Left renal pelvis (tissue), 4 donors: Measurements from ENCODE around the gene SYT1. TPM values are rescaled to one million over a fixed set of nuclear protein-coding genes. Genes with fewer than 3 reads are reported as not detected.

Source experiments
- DNase-seq, 4 donors: peaks; one replicate each; pipeline ENCODE4 v3.0.0-alpha.2; 2013; ENCODE audit warnings: low read depth in 4 of 4, low spot score in 3 of 4
- polyA plus RNA-seq, 4 donors: library from polyadenylated mRNA; unstranded; fragments of 120-200 nt; gene quantifications; one replicate each; pipeline ENCODE4 v1.2.1, GENCODE V29; 2013; ENCODE audit not compliant: insufficient read length in 4 of 4

Gene SYT1
- polyA plus RNA-seq, 4 donors: 18.1 to 54.2 (median 26.3) TPM

DNA sequence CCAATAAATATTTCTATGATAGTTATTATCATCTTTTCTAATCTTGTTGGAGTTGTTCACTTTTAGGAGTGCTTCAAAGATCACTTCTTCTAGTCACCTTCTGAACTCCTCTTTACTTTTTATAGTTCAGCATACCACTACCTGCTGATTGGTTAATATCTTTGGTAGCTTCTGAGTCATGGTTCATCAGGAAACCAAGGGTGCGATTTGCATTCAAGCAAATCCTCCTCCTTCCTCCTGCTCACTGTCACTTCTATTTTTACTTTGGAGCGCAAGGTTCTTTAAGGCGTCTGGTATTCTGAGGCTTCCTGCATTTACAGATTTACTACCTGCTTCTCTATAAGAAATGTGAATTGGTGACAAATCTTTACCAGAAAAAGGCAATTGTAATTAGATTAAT is 24.0 kb downstream of the SYT1 start:
- no peak for DNase-seq

DNA sequence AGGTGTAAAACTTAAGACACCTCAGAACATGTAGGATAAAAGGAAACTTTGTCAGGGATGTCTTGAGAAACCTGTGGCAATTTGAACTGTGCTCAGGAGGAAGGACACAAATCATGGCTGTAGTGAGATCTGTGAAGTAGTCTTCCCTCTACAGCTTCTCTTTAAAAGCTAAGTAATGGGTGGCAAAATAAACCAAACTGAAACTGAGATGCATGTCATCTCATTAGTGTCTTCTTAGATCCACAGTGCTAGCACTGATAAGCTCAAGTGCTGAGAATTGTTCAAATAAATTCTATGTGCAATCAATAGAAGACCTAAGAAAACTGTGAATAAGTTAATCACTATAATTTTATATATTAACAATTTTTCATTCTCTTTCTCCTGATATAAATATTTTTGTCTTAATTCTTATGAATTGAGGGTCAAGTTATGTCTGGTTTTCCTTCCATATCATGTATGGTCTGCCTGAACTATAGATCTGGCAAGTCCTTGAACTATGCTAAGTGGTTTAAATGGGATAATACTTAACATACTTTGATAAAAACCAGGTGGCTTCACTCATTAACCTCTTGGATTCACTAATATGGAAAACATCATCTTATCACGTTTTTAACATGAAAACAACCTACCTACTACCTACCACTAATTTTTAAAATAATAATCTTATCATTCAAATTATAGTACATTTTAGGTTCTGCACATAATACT is 27.2 kb downstream of the SYT1 start:
- no peak for DNase-seq

DNA sequence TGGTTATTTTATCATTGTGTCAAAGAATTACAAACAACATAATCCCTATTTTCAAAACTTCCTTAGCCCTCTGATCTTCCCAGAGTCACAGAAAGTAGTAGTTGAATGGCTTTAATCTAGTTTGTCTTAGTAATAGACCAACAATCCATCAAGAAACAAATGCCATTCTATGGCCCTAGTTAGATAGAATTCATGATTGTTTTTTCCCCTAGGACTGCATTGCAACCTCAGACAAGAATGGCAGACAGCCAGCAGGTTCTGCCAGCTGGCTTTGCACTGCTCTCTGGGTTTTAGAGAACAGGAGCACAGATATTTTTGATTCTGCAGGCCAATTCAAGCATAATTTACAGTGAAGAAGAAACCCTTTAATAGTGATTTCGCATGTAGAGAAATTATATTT is 33.8 kb downstream of the SYT1 start:
- no peak for DNase-seq

DNA sequence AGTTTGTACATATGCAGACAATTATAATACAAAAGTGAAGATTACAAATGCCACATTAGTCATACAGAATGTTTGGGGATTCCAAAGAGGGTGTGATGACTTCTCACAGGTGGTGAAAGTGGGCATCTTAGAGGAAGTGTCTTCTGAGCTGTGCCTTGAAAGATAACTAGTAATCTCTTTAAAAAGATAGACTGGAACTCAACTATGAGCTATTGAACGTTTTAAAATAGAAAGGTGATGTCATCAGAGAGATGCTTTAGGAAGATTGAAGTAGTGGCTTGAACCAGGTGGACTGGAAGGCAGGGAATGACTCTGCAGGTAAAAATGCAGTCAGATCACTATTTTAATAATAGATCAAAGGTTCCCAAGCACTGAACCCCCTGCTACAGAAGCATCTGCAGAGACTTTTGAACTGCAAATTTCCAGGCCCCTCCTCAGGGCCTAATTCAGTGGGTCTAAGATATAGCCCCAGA is 50.3 kb downstream of the SYT1 start:
- no peak for DNase-seq

- DNase-seq: no peak
Observed at GRCh38 chr12:78916845-78917480, 52.4 kb downstream of the SYT1 start.

- no peak for DNase-seq
Observed at GRCh38 chr12:78917513-78917912, 52.9 kb downstream of the SYT1 start.

GRCh38 chr12:78918268-78918667 is 53.7 kb downstream of the SYT1 start:
- DNase-seq: no peak

DNA sequence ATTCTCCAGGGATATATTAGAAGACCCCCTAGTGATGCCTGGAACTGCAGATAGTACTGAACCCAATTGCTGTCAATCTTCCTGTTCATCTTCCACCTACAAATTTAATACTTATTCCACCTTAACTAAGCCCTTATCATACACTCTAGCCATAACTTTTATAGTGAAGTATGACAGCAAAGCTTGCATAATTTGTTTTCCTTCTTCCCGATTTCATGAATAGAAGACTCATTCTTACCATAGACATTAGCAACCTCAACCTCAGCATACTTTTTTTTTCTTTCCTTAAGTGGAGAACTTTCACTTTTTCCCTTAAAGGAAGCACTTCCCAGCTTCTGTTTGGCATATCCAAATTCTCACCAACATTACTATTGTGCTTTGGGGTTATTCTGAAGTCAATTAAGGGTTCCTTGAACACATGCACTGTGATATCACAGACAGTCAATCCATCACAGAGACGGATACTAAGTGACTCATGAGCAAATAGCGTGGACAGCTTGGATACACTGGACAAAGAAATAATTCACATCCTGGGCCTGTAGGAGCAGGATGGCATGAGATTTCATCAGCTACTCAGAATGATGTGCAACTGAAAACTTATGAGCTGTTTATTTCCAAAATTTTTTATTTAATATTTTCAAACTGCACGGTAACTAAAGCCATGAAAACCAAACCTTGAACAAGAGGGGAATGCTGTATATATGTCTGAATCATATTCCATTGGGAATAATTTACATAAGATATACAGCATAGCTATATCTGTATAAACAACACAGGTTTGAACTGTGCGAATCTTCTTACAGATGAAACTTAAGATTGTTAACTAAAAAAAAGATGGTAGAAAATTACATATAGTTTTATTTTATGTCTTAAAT is 63.9 kb downstream of the SYT1 start:
- no peak for DNase-seq

DNA sequence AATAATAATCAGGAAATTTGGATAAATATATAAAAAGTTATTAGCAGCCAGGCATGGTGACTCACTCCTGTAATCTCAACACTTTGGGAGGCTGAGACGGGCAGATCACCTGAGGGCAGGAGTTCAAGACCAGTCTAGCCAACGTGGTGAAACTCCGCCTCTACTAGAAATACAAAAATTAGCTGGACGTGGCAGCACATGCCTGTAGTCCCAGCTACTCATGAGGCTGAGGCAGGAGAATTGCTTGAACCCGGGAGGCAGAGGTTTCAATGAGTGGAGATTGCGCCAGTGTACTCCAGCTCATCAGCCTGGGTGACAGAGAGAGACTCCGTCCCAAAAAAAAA is 64.5 kb downstream of the SYT1 start:
- no peak for DNase-seq

DNA sequence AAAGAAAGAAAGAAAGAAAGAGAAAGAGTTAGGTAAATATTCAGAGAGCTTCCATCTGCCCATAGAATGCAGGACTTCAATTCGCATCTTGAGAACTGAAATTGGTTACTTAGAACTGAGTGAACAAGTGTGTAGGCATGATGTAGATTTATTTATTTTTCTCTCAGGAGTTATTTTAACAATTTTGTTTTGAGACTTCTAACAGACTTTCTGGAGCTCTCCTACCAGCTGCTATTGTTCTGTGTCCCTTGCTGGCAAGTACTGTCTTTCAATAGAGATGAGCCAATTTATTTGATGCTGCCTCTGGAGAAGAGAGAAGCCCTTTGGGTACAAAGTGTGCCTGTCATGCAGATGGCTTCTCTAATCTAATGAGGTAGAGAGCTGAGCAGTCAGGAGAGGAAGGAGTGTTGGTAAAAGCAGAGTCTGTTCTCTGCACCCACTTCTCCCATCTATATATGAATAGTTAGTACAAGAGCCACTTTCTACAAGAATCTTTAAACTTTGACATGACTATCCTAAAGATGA is 67.0 kb downstream of the SYT1 start:
- DNase-seq: no peak

GRCh38 chr12:78933014-78933413 is 68.4 kb downstream of the SYT1 start:
- DNase-seq: no peak

DNA sequence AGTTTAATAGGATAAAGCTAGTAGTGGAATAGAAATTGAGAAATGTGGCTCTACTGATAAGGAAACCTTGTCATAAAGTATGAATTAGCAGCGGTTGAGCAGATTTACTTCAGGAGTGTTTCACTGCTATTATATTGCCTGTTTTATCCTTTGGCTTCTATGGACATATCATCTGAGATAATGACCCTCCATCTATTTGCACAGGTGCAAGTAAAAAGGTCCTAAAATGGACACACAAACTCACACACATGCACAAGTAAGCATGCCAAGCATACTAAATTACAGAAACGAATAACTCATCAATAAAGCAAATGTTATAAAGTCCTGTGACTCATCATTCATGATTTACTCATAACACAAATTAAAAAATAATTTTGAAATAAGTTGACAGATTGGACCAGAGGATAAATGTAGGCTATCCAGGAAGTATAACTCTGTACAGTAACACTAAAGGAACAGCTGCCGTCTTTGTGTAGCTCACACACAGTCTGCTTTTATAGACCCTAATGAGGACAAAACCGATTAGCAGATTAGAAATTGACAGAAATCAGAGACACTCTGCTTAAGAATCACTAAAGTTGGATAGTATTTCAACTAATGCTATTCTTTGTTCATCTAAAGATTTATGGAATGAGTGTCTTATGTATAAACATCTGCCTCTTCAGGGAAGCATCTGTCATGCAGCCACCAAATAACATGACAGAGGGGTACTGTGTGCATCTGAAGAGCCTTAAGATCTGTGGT is 73.9 kb downstream of the SYT1 start:
- DNase-seq: no peak

DNA sequence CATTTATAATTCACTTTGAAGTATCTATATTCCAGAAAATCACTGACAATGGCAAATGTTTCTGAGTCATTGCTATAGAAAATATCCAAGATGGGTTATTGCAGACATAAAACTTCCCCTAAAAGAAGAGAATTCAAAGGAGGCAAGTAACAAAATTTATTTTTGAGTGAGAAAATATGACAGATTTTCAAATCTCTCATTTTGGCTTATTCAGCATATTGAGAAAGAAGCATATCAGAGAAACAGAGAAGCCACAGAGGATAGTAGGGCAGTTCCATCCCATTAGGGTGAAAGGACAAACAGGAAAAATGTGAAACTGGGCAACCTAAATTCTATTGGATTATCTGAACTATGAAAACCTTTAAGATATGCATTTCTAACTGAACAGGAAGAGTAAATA is 85.0 kb downstream of the SYT1 start:
- DNase-seq: no peak

- no peak for DNase-seq
Observed at GRCh38 chr12:78951803-78952551, 87.4 kb downstream of the SYT1 start.

GRCh38 chr12:78952552-78952929 is 88.0 kb downstream of the SYT1 start:
- DNase-seq: no peak

DNA sequence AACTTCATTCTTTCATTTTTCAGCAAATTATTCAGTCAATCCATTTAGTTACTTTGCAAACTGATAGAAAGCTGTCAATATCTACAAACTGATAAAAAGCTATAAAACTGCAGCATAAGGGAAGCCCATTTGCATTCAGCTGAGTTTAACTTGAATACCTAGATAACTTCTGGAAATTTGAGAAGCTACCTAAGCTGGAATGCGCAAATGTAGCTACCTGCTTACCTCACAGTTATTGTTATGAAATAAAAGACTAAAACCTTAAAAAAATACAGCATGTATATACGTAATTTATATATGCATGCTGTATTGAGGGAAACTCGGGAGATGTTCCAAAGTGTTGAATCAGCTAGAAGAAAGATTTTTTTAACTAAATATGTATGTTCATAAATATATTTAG is 94.4 kb downstream of the SYT1 start:
- DNase-seq: no peak

DNA sequence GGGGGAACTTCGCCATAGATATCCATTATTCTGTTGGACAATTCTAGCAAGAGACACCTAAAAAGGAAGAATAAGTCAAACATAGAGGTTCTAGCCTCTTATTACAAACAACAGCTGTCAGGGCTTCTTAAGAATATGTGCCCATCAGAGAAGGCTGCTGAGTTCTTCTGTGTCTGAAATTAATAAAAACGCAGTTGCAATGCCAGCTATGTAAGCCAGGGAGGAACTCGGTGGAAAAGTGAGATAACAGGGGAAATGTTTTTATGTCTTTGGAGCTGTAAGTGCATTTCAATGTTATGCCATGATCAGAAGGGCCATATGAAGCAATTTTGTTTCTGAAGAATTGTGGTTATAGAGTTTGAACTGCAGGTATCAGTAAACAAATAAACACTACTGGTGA is 95.0 kb downstream of the SYT1 start:
- DNase-seq: no peak

DNA sequence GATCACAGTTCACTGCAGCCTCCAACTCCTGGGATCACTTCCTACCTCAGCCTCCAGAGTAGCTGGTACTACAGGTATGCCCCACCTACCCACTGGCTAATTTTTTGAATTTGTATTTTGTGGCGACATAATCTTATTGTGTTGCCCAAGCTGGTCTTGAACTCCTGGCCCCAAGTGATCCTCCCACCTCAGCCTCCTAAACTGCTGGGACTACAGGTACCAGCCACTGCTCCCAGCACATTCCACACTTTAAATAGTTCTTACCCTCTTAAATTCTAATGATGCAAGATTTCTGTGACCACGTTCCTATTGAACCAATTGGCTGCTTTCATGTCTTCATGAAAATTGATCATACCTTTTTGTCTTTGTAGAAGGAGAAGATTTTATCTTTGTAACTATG is 96.6 kb downstream of the SYT1 start:
- no peak for DNase-seq

DNA sequence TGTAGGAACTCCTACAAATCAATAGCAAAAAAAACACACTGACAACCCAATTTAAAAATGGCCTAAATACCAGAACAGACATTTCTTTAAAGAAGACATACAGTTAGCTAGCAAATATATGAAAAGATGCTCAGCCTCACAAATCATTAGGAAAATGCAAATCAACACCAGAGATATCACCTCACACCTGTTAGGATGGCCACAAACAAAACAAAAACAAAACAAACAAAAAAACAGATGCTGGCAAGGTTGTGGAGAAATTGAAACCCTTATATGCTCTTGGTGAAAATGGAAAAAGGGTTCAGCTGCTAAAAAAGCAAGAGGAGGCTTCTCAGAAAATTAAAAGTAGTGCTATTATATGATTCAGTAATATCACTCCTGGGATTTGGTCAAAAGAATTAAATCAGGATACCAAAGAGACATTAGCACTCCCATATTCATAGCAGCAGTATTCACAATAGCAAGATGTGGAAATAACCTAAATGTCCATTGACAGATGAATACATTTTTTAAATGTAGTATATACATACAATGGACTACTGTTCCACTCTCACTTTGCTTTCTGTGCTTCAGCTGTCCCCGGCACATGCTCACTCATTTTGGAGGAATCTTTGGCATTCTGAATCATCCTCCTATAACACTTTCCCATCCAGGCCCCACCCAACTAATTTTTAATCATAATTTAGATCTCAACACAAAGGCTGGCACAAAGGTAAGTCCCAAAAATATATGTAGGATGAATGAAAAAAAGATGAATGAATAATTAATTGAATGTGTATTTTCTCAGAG is 99.1 kb downstream of the SYT1 start:
- no peak for DNase-seq
